AG20443 (cell line): Measurements from ENCODE around the gene PBXIP1.
"Not testable (repeated sequence)": the region's sequence is repeated elsewhere in the genome, so short reads cannot be mapped to it uniquely, and the experiment has no call there.

Experiments used
- DNase-seq: peaks from one replicate; pipeline ENCODE4 v3.0.0; 2012; ENCODE audit warnings: low spot score, mixed read lengths

The PBXIP1 gene

GRCh38 chr1:154936555-154937084, 19.3 kb downstream of the PBXIP1 start, which contains the start of gene PMVK:
TSS of gene PMVK (minus strand) at chr1:154936719. CDS start at chr1:154936685, 34 bp downstream.
- DNase-seq = peak; percentile 97

- DNase-seq = no peak
Observed at GRCh38 chr1:154935749-154936554, 19.9 kb downstream of the PBXIP1 start.

- DNase-seq = no peak
Observed at GRCh38 chr1:154934358-154934948, 21.4 kb downstream of the PBXIP1 start.

DNA sequence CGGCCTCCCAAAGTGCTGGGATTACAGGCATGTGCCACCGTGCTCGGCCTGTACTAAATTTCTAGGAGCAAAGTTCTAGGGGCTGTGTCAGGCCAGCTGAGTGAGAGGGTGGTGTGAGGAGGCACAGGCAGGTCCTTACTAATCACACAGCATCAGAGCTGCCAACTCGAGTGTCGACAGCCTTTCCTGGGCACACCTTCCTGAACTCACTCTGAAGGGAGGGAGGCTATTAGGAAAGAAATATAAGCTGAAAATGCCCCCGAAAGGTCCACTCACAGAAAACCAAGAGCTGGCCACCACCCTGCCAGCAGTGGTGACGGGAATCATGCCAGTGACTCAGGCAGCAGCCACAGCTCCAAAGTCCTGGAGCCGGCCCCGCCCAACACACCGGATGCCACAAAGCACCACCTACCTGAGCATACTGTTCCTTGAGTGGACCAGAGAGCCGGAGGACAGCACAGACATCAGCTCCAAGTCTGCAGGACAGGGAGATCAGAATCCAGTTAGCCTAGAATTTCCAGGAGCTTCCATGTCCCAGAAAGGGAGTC, 23.9 kb downstream of the PBXIP1 start:
- DNase-seq = peak; percentile 30

- DNase-seq = no peak
Observed at GRCh38 chr1:154926201-154926600, 29.7 kb downstream of the PBXIP1 start.

GRCh38 chr1:154925335-154926170, 30.3 kb downstream of the PBXIP1 start:
- no peak for DNase-seq

DNA sequence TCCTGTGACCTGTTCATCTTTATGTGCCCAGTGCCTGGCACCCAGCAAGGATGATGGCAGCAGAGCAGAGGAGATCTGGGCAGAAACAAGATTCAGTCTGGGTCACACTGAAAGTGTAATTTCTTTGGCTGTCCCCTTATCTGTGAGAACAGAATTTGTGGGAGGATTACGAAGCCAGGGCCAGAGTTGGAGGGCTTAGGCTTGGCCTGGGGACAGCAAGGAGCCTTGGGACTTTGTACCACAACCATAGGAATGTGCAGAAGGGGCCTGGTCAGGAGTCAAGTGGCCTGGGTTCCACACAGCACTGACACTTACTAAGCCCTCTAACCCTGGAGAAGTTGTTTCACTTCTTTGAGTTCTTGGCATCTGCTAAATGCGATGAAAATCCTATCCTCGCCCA, 32.2 kb downstream of the PBXIP1 start:
- DNase-seq = no peak

GRCh38 chr1:154913273-154913672, 42.6 kb downstream of the PBXIP1 start:
- no peak for DNase-seq

DNA sequence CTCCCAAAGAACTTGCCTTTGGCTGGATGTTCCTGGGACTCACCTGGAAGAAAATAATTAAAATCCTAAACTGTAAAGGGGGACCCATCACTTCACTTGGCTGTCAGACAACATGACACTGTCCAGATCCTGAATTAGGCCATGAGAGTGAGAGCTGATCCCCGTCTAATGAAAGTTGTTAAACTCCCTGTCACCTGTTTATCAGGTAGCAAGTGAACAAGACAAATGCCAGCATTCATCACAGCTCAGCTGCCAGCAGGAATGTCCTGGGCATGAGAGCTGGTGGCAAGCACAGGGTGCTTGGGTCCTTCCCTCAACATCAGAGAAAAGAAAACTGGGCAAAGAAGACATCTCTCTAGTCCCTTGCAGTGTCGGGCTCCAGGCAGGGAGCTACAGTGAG, 43.1 kb downstream of the PBXIP1 start:
- DNase-seq = no peak

GRCh38 chr1:154911691-154912550, 44.0 kb downstream of the PBXIP1 start:
- DNase-seq = no peak

GRCh38 chr1:154910851-154911250, 45.0 kb downstream of the PBXIP1 start:
- no peak for DNase-seq

DNA sequence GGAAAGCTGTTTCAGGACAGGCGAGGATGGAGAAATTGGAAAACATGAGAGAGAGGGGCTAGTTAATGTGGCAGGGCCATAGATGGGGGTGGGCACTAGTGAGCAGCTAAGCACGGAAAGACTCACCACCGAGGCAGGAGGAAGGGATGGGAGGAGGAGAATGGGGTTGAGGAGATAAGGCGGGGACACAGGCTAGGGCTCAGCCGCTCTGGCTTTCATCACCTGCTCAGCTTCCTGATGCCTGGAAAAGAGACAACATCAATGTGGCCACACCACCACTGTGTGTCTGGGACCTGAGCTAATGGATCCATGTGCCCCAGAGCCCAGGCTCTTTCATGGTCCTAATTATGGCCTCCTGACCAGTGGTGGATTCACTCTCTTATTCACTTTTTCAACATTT, 47.0 kb downstream of the PBXIP1 start:
- no peak for DNase-seq

DNA sequence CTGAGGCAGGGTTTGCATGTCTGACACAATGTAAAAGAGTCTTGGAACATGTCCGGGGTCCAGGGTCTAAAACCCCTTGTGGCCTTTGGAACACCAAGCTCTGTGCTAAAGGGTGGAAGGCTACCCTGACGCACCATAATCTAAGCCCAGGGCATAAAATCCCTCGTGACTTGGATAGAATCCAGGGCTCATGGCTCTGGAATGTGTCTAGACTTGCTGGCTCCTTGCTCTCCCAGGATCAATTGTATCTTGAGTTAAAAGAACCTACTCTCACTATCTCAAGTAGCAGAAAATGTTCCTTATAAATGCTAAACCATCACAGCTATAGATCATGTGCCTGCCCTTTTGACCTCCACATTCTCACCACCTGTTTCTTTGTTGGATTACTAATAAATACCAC, 47.8 kb downstream of the PBXIP1 start:
- not testable (repeated sequence) for DNase-seq

DNA sequence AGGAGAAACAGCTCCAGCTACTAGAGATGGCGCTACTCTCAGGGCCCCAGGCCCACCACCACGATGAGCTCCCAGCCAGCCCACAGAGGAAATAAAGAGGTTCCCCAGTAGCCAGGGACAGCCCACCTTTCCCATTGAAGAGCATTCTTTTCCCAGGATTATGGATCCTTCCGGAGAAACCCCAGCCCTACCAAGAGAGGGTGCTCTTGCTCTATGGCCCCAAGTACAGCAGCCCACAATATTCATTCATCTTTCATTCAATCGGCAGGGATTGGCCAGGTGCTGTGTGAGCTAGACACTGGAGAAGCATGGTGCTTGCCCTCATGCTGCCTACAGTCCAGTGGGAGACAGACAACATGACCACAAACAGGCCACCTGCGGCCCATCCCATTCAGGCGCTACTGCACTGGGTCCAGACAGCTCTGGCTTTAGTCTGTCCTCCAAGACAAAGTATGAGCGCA, 49.2 kb downstream of the PBXIP1 start:
- DNase-seq = no peak

DNA sequence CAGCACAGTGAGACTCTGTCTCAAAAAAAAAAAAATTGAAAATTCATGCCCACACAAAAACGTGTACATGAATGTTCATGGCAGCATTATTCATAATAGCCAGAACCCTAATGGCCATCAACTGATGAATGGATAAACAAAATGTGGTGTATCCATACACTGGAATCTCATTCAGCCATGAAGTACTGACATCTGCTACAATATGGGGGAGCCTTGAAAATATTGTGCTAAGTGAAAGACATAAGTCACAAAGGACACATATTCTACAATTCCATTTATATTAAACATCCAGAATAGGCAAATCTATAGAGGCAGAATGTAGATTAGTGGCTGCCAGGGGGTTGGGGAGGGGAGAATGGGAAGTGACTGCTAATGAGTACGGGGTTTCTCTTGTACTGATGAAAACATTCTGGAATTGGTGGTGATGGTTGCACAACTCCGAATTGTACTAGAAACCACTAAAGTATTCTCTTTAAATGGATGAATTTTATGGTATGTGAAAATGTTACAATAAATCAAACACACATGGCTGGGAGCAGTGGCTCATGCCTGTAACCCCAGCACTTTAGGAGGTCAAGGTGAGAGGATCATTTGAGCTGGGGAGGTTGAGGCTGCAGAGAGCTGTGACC, 52.8 kb downstream of the PBXIP1 start:
- no peak for DNase-seq

DNA sequence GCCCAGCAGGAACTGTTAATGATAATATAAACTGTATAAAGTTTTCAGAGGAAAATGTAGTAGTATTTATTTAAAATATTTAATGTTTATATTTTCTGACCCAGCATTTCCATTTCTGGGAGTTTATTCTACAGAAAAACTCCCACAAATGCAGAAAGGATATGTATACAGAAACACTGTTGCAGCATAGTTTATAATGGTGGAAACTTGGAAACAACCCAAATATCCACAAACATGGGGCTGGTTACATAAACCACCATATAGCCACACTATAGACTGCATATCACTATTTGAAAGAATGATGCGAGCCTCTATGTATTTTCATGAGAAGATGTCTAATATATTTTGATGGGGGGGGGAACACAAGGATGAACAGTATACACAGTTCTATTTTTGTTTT, 54.3 kb downstream of the PBXIP1 start:
- DNase-seq = no peak

DNA sequence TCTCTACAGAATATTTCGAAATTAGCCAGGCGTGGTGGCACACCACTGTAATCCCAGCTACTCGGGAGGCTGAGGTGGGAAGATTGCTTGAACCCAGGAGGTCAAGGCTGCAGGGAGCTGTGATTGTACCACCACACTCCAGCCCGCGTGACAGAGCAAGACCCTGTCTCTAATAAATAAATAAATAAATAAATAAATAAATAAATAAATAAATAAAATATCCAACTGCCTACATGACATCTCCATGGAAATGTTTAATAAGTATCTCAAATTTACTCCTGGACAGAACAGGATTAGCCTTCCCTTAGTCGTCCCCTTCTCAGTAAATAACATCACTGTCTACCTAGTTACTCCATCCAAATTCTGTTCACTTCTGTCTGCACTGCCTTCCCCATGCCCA, 56.9 kb downstream of the PBXIP1 start:
- DNase-seq = no peak

DNA sequence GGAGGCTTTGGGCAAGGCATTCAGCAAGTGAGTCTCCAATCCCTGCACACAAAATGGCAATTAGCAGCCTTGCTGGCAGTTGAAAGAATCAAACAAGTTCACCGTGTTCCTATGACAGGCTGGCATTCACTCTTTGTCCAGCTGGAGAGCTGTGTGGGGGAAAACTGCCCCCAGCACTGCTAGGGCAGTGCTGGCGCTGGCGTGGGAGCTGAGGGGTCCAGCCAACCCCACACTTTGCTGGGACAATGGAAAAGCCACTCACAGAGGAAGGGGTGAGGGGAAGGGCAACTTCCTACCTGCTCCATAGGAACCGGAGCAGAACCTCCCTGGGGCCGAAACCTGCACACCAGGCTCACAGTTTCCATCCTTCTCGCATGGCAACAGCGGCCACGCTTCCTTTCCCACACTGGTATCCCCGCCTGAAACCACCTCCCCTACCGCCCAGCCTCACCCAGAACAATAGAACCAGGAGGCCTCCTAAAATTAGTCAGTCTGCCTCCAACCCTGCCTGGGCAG, 59.1 kb downstream of the PBXIP1 start:
- no peak for DNase-seq

GRCh38 chr1:154895798-154896197, 60.1 kb downstream of the PBXIP1 start:
- DNase-seq = peak; percentile 36
